ENCODE data around the gene COPZ2. TPM values are rescaled to one million over a fixed set of nuclear protein-coding genes. Genes with fewer than 3 reads are reported as not detected.

COPZ2 gene
- total and polyA plus RNA-seq, 9 of the 15 experiments (the other 6 are each of a cell fraction or from before 2014, with no cell fraction given), result 0.22 to 0.49 TPM; not detected in 7

- no peak for ATAC-seq
- Histone ChIP-seq H3K9me1 (ENCODE audit: control insufficient read depth, insufficient read depth, low read length) (no peaks in the 10 kb centered on the region), H3K36me3 (ENCODE audit: control insufficient read depth, insufficient read depth, low read length) (no peaks in the 10 kb centered on the region), H3K27ac (ENCODE audit: extremely low read depth, low read depth, low read length) (no peak overlapping the region), H3K79me2 (ENCODE audit: control insufficient read depth, insufficient read depth, low read length) (no peaks in the 10 kb centered on the region), H3K4me1 (replicated peaks in 1 of 2; ENCODE audit: control insufficient read depth in 2 of 2, insufficient read depth in 2 of 2, low read length in 2 of 2) (peaks cover 32 to 47% of the 10 kb centered on the region in 2 experiments), H4K20me1 (replicated peaks; ENCODE audit: control insufficient read depth, insufficient read depth, low read length) (no peaks in the 10 kb centered on the region), H3K4me2 (ENCODE audit: insufficient read depth, low read length) (no peak overlapping the region), H3K9ac (ENCODE audit: insufficient read depth in 1 of 2, low read depth in 2 of 2, low read length in 2 of 2) (no peak overlapping the region), H3K9me3 (replicated peaks; ENCODE audit: control insufficient read depth, insufficient read depth, low read depth, low read length) (no peaks in the 10 kb centered on the region), H2AFZ (ENCODE audit: low read depth, low read length) (0 out of 2 replicates have a peak overlapping the region, but pooled peaks have one; percentile 43), H3K4me3 (no peak overlapping the region), H3K27me3 (ENCODE audit: control insufficient read depth in 2 of 2, insufficient read depth in 2 of 2, low read length in 2 of 2) (no peaks in the 10 kb centered on the region)
- no peak for DNase-seq (ENCODE audit: extremely low read depth in 1 of 4, low spot score in 3 of 4)
- POLR2A ChIA-PET, result no interaction called here
- intact Hi-C loops (cut with micrococcal nuclease) (no loop called here), in situ Hi-C loops (cut with MboI) (no loop called here)
- BruUV-seq (replicated peaks), result no TSS peak
- CTCF ChIA-PET (ENCODE audit: low intra/inter-chr PET ratio), result no interaction called here
- WGBS (ENCODE audit: insufficient coverage, low coverage, missing lambda C conversion rate), result 42% methylated on average over 4 of the region's 4 CpGs
- TF ChIP-seq MYBL2 (IDR thresholded peaks at IDR 0.05; ENCODE audit: low read depth) (no peak), MYBL2 (CRISPR knock-in tag; IDR thresholded peaks at IDR 0.05; ENCODE audit: borderline replicate concordance) (no peak), FOXA3 (CRISPR knock-in tag; conservative IDR thresholded peaks at IDR 0.05 in 1 of 2, IDR thresholded peaks at IDR 0.05 in 1 of 2) (peak in 1 of 2 experiments; percentile 29; a peak in 1 of 4 replicates)
- no peak for FAIRE-seq
These were observed 45.4 kb downstream of the COPZ2 start for GRCh38 chr17:47992216-47992615.

- H3K36me3 ChIP-seq (ENCODE audit: control insufficient read depth, insufficient read depth, low read length), result no peaks in the 10 kb centered on the region
- no peaks in the 10 kb centered on the region for H3K9me1 ChIP-seq (ENCODE audit: control insufficient read depth, insufficient read depth, low read length)
- TF ChIP-seq L3MBTL2 (IDR thresholded peaks at IDR 0.05) (peak; percentile 17; the same call in 1 of the 2 replicates), KDM2B (CRISPR knock-in tag; IDR thresholded peaks at IDR 0.05) (no peak), PRMT5 (CRISPR knock-in tag; IDR thresholded peaks at IDR 0.05) (no peak), TFAP4 (CRISPR knock-in tag; IDR thresholded peaks at IDR 0.05; ENCODE audit: borderline replicate concordance) (peak; percentile 25; the same call in 1 of the 2 replicates), FOSL1 (tag; conservative IDR thresholded peaks at IDR 0.05) (peak; percentile 45; the same call in 1 of the 2 replicates), MYNN (IDR thresholded peaks at IDR 0.05) (no peak), MYNN (CRISPR knock-in tag; IDR thresholded peaks at IDR 0.05) (no peak), RAD51 (IDR thresholded peaks at IDR 0.05; ENCODE audit: borderline replicate concordance, low read depth) (no peak), SREBF1 (IDR thresholded peaks at IDR 0.05; ENCODE audit: borderline replicate concordance, low read depth, low read length) (no peak), ZFPM2 (CRISPR knock-in tag; IDR thresholded peaks at IDR 0.05) (no peak), CBFA2T3 (IDR thresholded peaks at IDR 0.05) (peak; percentile 33; the same call in 1 of the 2 replicates), MEF2D (tag; conservative IDR thresholded peaks at IDR 0.05; ENCODE audit: low read depth) (0 out of 2 replicates have a peak, but pooled peaks have one; percentile 30), ZNF766 (CRISPR knock-in tag; conservative IDR thresholded peaks at IDR 0.05) (0 out of 2 replicates have a peak, but pooled peaks have one; percentile 24)
- H2AFZ ChIP-seq (ENCODE audit: low read depth, low read length), result no peak overlapping the region
- no peak overlapping the region for H3K4me3 ChIP-seq
- no peaks in the 10 kb centered on the region for H4K20me1 ChIP-seq (replicated peaks; ENCODE audit: control insufficient read depth, insufficient read depth, low read length)
- DNase-seq (ENCODE audit: extremely low read depth in 1 of 4, low spot score in 3 of 4) (no peak), FAIRE-seq (no peak), ATAC-seq (no peak)
- no peaks in the 10 kb centered on the region for H3K9me3 ChIP-seq (replicated peaks; ENCODE audit: control insufficient read depth, insufficient read depth, low read depth, low read length)
- H3K9ac ChIP-seq (ENCODE audit: insufficient read depth in 1 of 2, low read depth in 2 of 2, low read length in 2 of 2), result peak overlapping the region in 1 of 2 experiments; percentile 54; a peak in 2 of 4 replicates
- intact Hi-C loops (cut with micrococcal nuclease), result no loop called here
- 50% methylated on average over 11 of the region's 14 CpGs for WGBS (ENCODE audit: insufficient coverage, low coverage, missing lambda C conversion rate)
- in situ Hi-C loops (cut with MboI), result no loop called here
- ChIA-PET POLR2A (interaction anchor here (0.9 to 1.0 kb wide), 2 partner anchors 10 to 82 kb away, joined by 3 read pairs; no protein-coding TSS in a partner anchor), CTCF (ENCODE audit: low intra/inter-chr PET ratio) (interaction anchor here (0.6 kb wide), 1 partner anchor 657 kb away, joined by 3 read pairs; no protein-coding TSS in a partner anchor)
- no peaks in the 10 kb centered on the region for H3K27me3 ChIP-seq (ENCODE audit: control insufficient read depth in 2 of 2, insufficient read depth in 2 of 2, low read length in 2 of 2)
- no peak overlapping the region for H3K27ac ChIP-seq (ENCODE audit: extremely low read depth, low read depth, low read length)
- no peaks in the 10 kb centered on the region for H3K79me2 ChIP-seq (ENCODE audit: control insufficient read depth, insufficient read depth, low read length)
- BruUV-seq (replicated peaks), result no TSS peak
- no peak overlapping the region for H3K4me2 ChIP-seq (ENCODE audit: insufficient read depth, low read length)
- H3K4me1 ChIP-seq (replicated peaks in 1 of 2; ENCODE audit: control insufficient read depth in 2 of 2, insufficient read depth in 2 of 2, low read length in 2 of 2), result peaks cover 27 to 43% of the 10 kb centered on the region in 2 experiments
These were observed 46.5 kb downstream of the COPZ2 start for GRCh38 chr17:47990962-47991731.

All from K562 (cell line).